ENCODE measurements around the gene KCNIP3.
"Not testable (repeated sequence)": the region's sequence is repeated elsewhere in the genome, so short reads cannot be mapped to it uniquely, and the experiment has no call there.

Gene KCNIP3

GRCh38 chr2:95399061-95399460 lies 101.9 kb downstream of the KCNIP3 start:
- in situ Hi-C loops (cut with MboI; ENCODE audit: low sequenced_read_pairs), result no loop called here

- in situ Hi-C loops (cut with MboI; ENCODE audit: low sequenced_read_pairs), result no loop called here
Measured at GRCh38 chr2:95401480-95401879, 104.3 kb downstream of the KCNIP3 start.

- in situ Hi-C loops (cut with MboI; ENCODE audit: low sequenced_read_pairs), result not testable (repeated sequence)
Measured at GRCh38 chr2:95402004-95402369, 104.8 kb downstream of the KCNIP3 start.

GRCh38 chr2:95402370-95403203 lies 105.4 kb downstream of the KCNIP3 start, which contains the start of gene FAHD2A:
TSS of gene FAHD2A (plus strand) at chr2:95402708. CDS start at chr2:95405559, 2,851 bp downstream.
- in situ Hi-C loops (cut with MboI; ENCODE audit: low sequenced_read_pairs), result no loop called here

GRCh38 chr2:95403204-95403721 lies 106.1 kb downstream of the KCNIP3 start:
- in situ Hi-C loops (cut with MboI; ENCODE audit: low sequenced_read_pairs), result not testable (repeated sequence)

GRCh38 chr2:95403824-95404223 lies 106.7 kb downstream of the KCNIP3 start:
- in situ Hi-C loops (cut with MboI; ENCODE audit: low sequenced_read_pairs), result not testable (repeated sequence)

- in situ Hi-C loops (cut with MboI; ENCODE audit: low sequenced_read_pairs), result not testable (repeated sequence)
Measured at GRCh38 chr2:95404676-95405075, 107.5 kb downstream of the KCNIP3 start.

- in situ Hi-C loops (cut with MboI; ENCODE audit: low sequenced_read_pairs), result not testable (repeated sequence)
Measured at GRCh38 chr2:95411239-95411638, 114.1 kb downstream of the KCNIP3 start.

- in situ Hi-C loops (cut with MboI; ENCODE audit: low sequenced_read_pairs), result not testable (repeated sequence)
Measured at GRCh38 chr2:95414015-95414594, 117.0 kb downstream of the KCNIP3 start.

GRCh38 chr2:95415138-95415537 lies 118.0 kb downstream of the KCNIP3 start:
- in situ Hi-C loops (cut with MboI; ENCODE audit: low sequenced_read_pairs), result not testable (repeated sequence)

- in situ Hi-C loops (cut with MboI; ENCODE audit: low sequenced_read_pairs), result not testable (repeated sequence)
Measured at GRCh38 chr2:95415561-95415960, 118.4 kb downstream of the KCNIP3 start.

GRCh38 chr2:95427196-95427867 lies 130.2 kb downstream of the KCNIP3 start:
- in situ Hi-C loops (cut with MboI; ENCODE audit: low sequenced_read_pairs), result not testable (repeated sequence)

GRCh38 chr2:95429748-95430467 lies 132.8 kb downstream of the KCNIP3 start:
- in situ Hi-C loops (cut with MboI; ENCODE audit: low sequenced_read_pairs), result not testable (repeated sequence)

- in situ Hi-C loops (cut with MboI; ENCODE audit: low sequenced_read_pairs), result not testable (repeated sequence)
Measured at GRCh38 chr2:95433373-95433772, 136.2 kb downstream of the KCNIP3 start.

- in situ Hi-C loops (cut with MboI; ENCODE audit: low sequenced_read_pairs), result not testable (repeated sequence)
Measured at GRCh38 chr2:95433973-95434372, 136.8 kb downstream of the KCNIP3 start.

- in situ Hi-C loops (cut with MboI; ENCODE audit: low sequenced_read_pairs), result not testable (repeated sequence)
Measured at GRCh38 chr2:95434507-95435076, 137.4 kb downstream of the KCNIP3 start.

- in situ Hi-C loops (cut with MboI; ENCODE audit: low sequenced_read_pairs), result not testable (repeated sequence)
Measured at GRCh38 chr2:95435162-95435871, 138.2 kb downstream of the KCNIP3 start.

Measured in HL-60/S4 treated with retinoic acid at 250 ng/mL for 4 days and 3 days (cell line).